ENCODE measurements around the gene MAS1.

DNA sequence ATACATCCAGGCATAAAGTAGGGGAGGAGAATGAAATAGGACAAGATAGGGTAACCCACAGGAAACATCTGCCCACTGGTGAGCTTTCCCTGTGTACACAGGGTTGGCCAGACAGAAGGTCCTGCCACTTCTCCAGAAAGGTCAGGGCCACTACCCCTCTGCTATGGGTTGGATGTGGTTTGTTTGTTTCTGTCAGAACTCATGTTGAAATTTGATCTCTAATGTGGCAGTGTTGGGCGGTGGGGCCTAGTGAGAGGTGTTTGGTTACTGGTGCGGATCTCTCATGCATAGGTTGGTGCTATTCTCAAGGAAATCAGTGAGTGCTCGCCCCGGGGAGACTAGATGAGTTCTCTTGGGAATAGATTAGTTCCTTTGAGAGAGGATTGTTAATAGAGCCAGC is 15.6 kb upstream of the MAS1 start:
- TF ChIP-seq, protein P1, sequence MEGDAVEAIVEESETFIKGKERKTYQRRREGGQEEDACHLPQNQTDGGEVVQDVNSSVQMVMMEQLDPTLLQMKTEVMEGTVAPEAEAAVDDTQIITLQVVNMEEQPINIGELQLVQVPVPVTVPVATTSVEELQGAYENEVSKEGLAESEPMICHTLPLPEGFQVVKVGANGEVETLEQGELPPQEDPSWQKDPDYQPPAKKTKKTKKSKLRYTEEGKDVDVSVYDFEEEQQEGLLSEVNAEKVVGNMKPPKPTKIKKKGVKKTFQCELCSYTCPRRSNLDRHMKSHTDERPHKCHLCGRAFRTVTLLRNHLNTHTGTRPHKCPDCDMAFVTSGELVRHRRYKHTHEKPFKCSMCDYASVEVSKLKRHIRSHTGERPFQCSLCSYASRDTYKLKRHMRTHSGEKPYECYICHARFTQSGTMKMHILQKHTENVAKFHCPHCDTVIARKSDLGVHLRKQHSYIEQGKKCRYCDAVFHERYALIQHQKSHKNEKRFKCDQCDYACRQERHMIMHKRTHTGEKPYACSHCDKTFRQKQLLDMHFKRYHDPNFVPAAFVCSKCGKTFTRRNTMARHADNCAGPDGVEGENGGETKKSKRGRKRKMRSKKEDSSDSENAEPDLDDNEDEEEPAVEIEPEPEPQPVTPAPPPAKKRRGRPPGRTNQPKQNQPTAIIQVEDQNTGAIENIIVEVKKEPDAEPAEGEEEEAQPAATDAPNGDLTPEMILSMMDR (IDR thresholded peaks at IDR 0.05) = no peak
- no peak for TF ChIP-seq EZH2 (IDR thresholded peaks at IDR 0.05; ENCODE audit: borderline replicate concordance, insufficient read depth, low read depth, low read length, poor library complexity, severe bottlenecking)

Measured in B cell (primary cell).